GM12864 (cell line): Measurements from ENCODE around the gene MPRIP.

Experiments used
- DNase-seq: peaks from one replicate; pipeline ENCODE4 v3.0.0-alpha.2; 2011; ENCODE audit warnings: low read depth
- H3K4me3 ChIP-seq: 2 replicates; pipeline ENCODE4 v1.5.1; 2011; ENCODE audit warnings: mild to moderate bottlenecking, low read depth, low read length, control low read depth
- CTCF ChIP-seq: IDR thresholded peaks from 2 replicates; pipeline ENCODE4 v1.5.1; 2011; ENCODE audit warnings: low read depth, mild to moderate bottlenecking, moderate library complexity, low read length, control low read depth, inconsistent platforms; ENCODE audit errors: missing control alignments

MPRIP gene

GRCh38 chr17:17054636-17055035, 12.4 kb downstream of the MPRIP start:
- no peak for TF ChIP-seq CTCF
- no peak for DNase-seq
- H3K4me3 ChIP-seq: no peak overlapping the region

- TF ChIP-seq CTCF: no peak
- H3K4me3 ChIP-seq: no peak overlapping the region
- no peak for DNase-seq
Measured at GRCh38 chr17:17055286-17056155, 13.3 kb downstream of the MPRIP start.

GRCh38 chr17:17056156-17056539, 13.9 kb downstream of the MPRIP start:
- TF ChIP-seq CTCF: no peak
- no peak overlapping the region for H3K4me3 ChIP-seq
- DNase-seq: no peak

GRCh38 chr17:17057057-17057551, 14.8 kb downstream of the MPRIP start:
- DNase-seq: no peak
- no peak overlapping the region for H3K4me3 ChIP-seq
- TF ChIP-seq CTCF: no peak

- TF ChIP-seq CTCF: no peak
- DNase-seq: no peak
Measured at GRCh38 chr17:17058304-17058703, 16.0 kb downstream of the MPRIP start.

GRCh38 chr17:17059301-17059890, 17.1 kb downstream of the MPRIP start:
- no peak for TF ChIP-seq CTCF
- DNase-seq: no peak
- H3K4me3 ChIP-seq: no peak overlapping the region

More at GRCh38 chr17:17058304-17058703, 16.0 kb downstream of the MPRIP start:
- no peak overlapping the region for H3K4me3 ChIP-seq
